Gastroesophageal sphincter (tissue), 4 donors: Measurements from ENCODE around the gene RNF25. TPM values are rescaled to one million over a fixed set of nuclear protein-coding genes. Genes with fewer than 3 reads are reported as not detected.

Experiments
- ATAC-seq: fragments of 150-250 bp; one replicate; pipeline ENCODE4 v1.9.1; 2016; ENCODE audit warnings: mild to moderate bottlenecking, moderate library complexity
- H3K27ac ChIP-seq, 4 donors: fragments of 200-600 bp; sonication (generic) in 3 of 4; 1 replicate in 3 of 4; 2 replicates in 1 of 4; pipeline ENCODE4 v1.5.1; 2016 to 2019
- H3K27me3 ChIP-seq: fragments of 200-600 bp; sonication (generic); one replicate; pipeline ENCODE4 v1.5.1; 2019
- H3K36me3 ChIP-seq, 2 donors: fragments of 200-600 bp; sonication (generic); one replicate each; pipeline ENCODE4 v1.5.1; 2019; ENCODE audit warnings: control low read depth in 1 of 2
- H3K4me1 ChIP-seq, 3 donors: fragments of 200-600 bp; sonication (generic); 1 replicate in 2 of 3; 2 replicates in 1 of 3; pipeline ENCODE4 v1.5.1; 2016 to 2019; ENCODE audit warnings: control low read depth in 2 of 3
- H3K4me3 ChIP-seq, 2 donors: fragments of 200-600 bp; sonication (generic); one replicate each; pipeline ENCODE4 v1.5.1; 2019; ENCODE audit warnings: mild to moderate bottlenecking in 1 of 2, moderate library complexity in 1 of 2
- H3K9me3 ChIP-seq, 3 donors: fragments of 200-600 bp; sonication (generic); one replicate each; pipeline ENCODE4 v1.5.1; 2017 to 2019; ENCODE audit warnings: control low read depth in 2 of 3
- CTCF ChIP-seq, 4 experiments: fragments of 200-600 bp in 2 of 4; fragments of 450-650 bp in 2 of 4; sonication (generic) in 1 of 4; IDR thresholded peaks; one replicate each; pipeline ENCODE4 v1.5.1; 2017 to 2019; ENCODE audit warnings: antibody characterized with exemption in 4 of 4, mild to moderate bottlenecking in 2 of 4, moderate library complexity in 2 of 4
- EP300 ChIP-seq: sonication (generic); formaldehyde crosslinking; IDR thresholded peaks from one replicate; pipeline ENCODE4 v1.6.1; 2017; ENCODE audit warnings: antibody characterized with exemption, mild to moderate bottlenecking
- POLR2A ChIP-seq, 2 donors: fragments of 450-650 bp; IDR thresholded peaks; one replicate each; pipeline ENCODE4 v1.6.1; 2017; ENCODE audit warnings: antibody characterized with exemption in 2 of 2, mild to moderate bottlenecking in 2 of 2, moderate library complexity in 1 of 2
- POLR2AphosphoS5 ChIP-seq: sonication (generic); formaldehyde crosslinking; IDR thresholded peaks from one replicate; pipeline ENCODE4 v1.6.1; 2017; ENCODE audit warnings: antibody characterized with exemption
- WGBS, 2 donors: methylation state at CpG; one replicate each; pipeline ENCODE4 v1.1.5; 2018; ENCODE audit warnings: low coverage in 1 of 2; 5-methylcytosine and 5-hydroxymethylcytosine counted together
- total RNA-seq, 4 donors: library from RNA; depleted of rRNA; stranded (reverse); fragments of >200 nt; gene quantifications; one replicate each; pipeline ENCODE4 v1.1.0, GENCODE V29; 2016

RNF25 gene
- total RNA-seq, 4 donors from 2014 or later, result 16.3 to 24.6 (median 17.7) TPM

- Histone ChIP-seq H3K36me3 (peaks cover 0 to 5% of the 10 kb centered on the region in 2 donors), H3K27ac (peak within 1 kb of the TSS; percentile 59 to 96 (median 93)), H3K4me3 (peak within 1 kb of the TSS; percentile 56 to 78), H3K9me3 (no peaks in the 10 kb centered on the region), H3K4me1 (peaks cover 0 to 26% (median 3%) of the 10 kb centered on the region in 3 donors), H3K27me3 (no peaks in the 10 kb centered on the region)
- WGBS, 2 donors, result 0 to 2% methylated on average over 13 to 34 of the region's 74 CpGs
- ATAC-seq, result peak; percentile 98
- peak; percentile 87 for TF ChIP-seq POLR2AphosphoS5
- TF ChIP-seq CTCF (IDR thresholded peaks at IDR 0.05), result peak; percentile 72 to 95 (median 92)
- peak; percentile 46 to 53 for TF ChIP-seq POLR2A (IDR thresholded peaks at IDR 0.05)
- TF ChIP-seq EP300, result no peak
These were observed 39.1 kb upstream of the RNF25 start, which contains the start of gene TTLL4 for GRCh38 chr2:218710687-218711549. Gene TTLL4 (plus strand): TSS chr2:218710835. CDS start chr2:218737677, 26,842 bp downstream.

GRCh38 chr2:218710334-218710686, 38.5 kb upstream of the RNF25 start:
- WGBS, 2 donors, result 23 to 34% methylated on average over 8 to 11 of the region's 14 CpGs
- peak overlapping the region in 3 of 4 donors; percentile 92 to 96 (median 94) for H3K27ac ChIP-seq

GRCh38 chr2:218709908-218710307, 38.1 kb upstream of the RNF25 start:
- ATAC-seq, result no peak
- H3K36me3 ChIP-seq, result no peaks in the 10 kb centered on the region
- TF ChIP-seq EP300, result no peak
- no peak for TF ChIP-seq POLR2AphosphoS5
- no peak for TF ChIP-seq CTCF (IDR thresholded peaks at IDR 0.05)
- no peak for TF ChIP-seq POLR2A (IDR thresholded peaks at IDR 0.05)
- no peak overlapping the region for H3K27ac ChIP-seq
- peaks cover 0 to 26% (median 3%) of the 10 kb centered on the region in 3 donors for H3K4me1 ChIP-seq
- H3K4me3 ChIP-seq, result no peak overlapping the region
- no peaks in the 10 kb centered on the region for H3K9me3 ChIP-seq
- 82 to 87% methylated on average over 5 to 7 of the region's 8 CpGs for WGBS, 2 donors
- H3K27me3 ChIP-seq, result no peaks in the 10 kb centered on the region

More at GRCh38 chr2:218710334-218710686, 38.5 kb upstream of the RNF25 start:
- no peak for TF ChIP-seq POLR2AphosphoS5
- TF ChIP-seq EP300, result no peak
- TF ChIP-seq CTCF (IDR thresholded peaks at IDR 0.05), result no peak
- TF ChIP-seq POLR2A (IDR thresholded peaks at IDR 0.05), result no peak
- no peaks in the 10 kb centered on the region for H3K27me3 ChIP-seq
- H3K4me3 ChIP-seq, result peak overlapping the region; percentile 6 to 78
- no peak for ATAC-seq
- H3K9me3 ChIP-seq, result no peaks in the 10 kb centered on the region
- H3K4me1 ChIP-seq, result peaks cover 0 to 26% (median 3%) of the 10 kb centered on the region in 3 donors
- H3K36me3 ChIP-seq, result no peaks in the 10 kb centered on the region

- WGBS, 2 donors, result 73 to 88% methylated on average over 4 of the region's 4 CpGs
- ATAC-seq, result no peak
- H3K27me3 ChIP-seq, result no peaks in the 10 kb centered on the region
- no peak overlapping the region for H3K27ac ChIP-seq
- peaks cover 0 to 22% (median 3%) of the 10 kb centered on the region in 3 donors for H3K4me1 ChIP-seq
- TF ChIP-seq EP300, result no peak
- TF ChIP-seq CTCF (IDR thresholded peaks at IDR 0.05), result no peak
- TF ChIP-seq POLR2A (IDR thresholded peaks at IDR 0.05), result no peak
- TF ChIP-seq POLR2AphosphoS5, result no peak
- no peaks in the 10 kb centered on the region for H3K9me3 ChIP-seq
- no peaks in the 10 kb centered on the region for H3K36me3 ChIP-seq
- H3K4me3 ChIP-seq, result no peak overlapping the region
These were observed 36.3 kb upstream of the RNF25 start for GRCh38 chr2:218708086-218708485.

- no peak for ATAC-seq
- WGBS, 2 donors, result 85 to 87% methylated on average over 3 to 4 of the region's 4 CpGs
These were observed 31.5 kb upstream of the RNF25 start for GRCh38 chr2:218703341-218703740.

More at GRCh38 chr2:218703341-218703740, 31.5 kb upstream of the RNF25 start:
- no peak overlapping the region for H3K27ac ChIP-seq
- no peaks in the 10 kb centered on the region for H3K27me3 ChIP-seq
- TF ChIP-seq POLR2A (IDR thresholded peaks at IDR 0.05) (no peak), CTCF (IDR thresholded peaks at IDR 0.05) (no peak), POLR2AphosphoS5 (no peak), EP300 (no peak)
- H3K9me3 ChIP-seq, result no peaks in the 10 kb centered on the region
- H3K4me3 ChIP-seq, result no peak overlapping the region
- peaks cover 0 to 42% of the 10 kb centered on the region in 2 donors for H3K36me3 ChIP-seq
- no peaks in the 10 kb centered on the region for H3K4me1 ChIP-seq
